Body of pancreas (tissue), 4 donors: Measurements from ENCODE around the gene PHF24. TPM values are rescaled to one million over a fixed set of nuclear protein-coding genes. Genes with fewer than 3 reads are reported as not detected.

Source experiments
- ATAC-seq: fragments of 150-250 bp; one replicate; pipeline ENCODE4 v1.9.1; 2016
- DNase-seq, 4 donors: peaks; one replicate each; pipeline ENCODE4 v3.0.0-alpha.2; 2019
- H3K27ac ChIP-seq, 4 donors: fragments of 200-600 bp; sonication (generic); 1 replicate in 3 of 4; 2 replicates in 1 of 4; pipeline versions ENCODE4 v1.5.1 to v1.6.1; 2016 to 2019; ENCODE audit warnings: mild to moderate bottlenecking in 1 of 4, mixed read lengths in 1 of 4, moderate library complexity in 1 of 4
- H3K27me3 ChIP-seq, 2 donors: fragments of 200-600 bp; sonication (generic); one replicate each; pipeline ENCODE4 v1.6.0; 2016; ENCODE audit warnings: mild to moderate bottlenecking in 1 of 2
- H3K36me3 ChIP-seq, 2 donors: fragments of 200-600 bp; sonication (generic); replicated peaks in 1 of 2; 2 replicates each; pipeline ENCODE4 v1.5.1; 2016; ENCODE audit warnings: low read depth in 2 of 2; ENCODE audit not compliant: insufficient read depth in 1 of 2
- H3K4me1 ChIP-seq: fragments of 200-600 bp; sonication (generic); one replicate; pipeline ENCODE4 v1.6.0; 2016
- H3K4me3 ChIP-seq, 2 donors: fragments of 200-600 bp; sonication (generic); 1 replicate in 1 of 2; 2 replicates in 1 of 2; pipeline ENCODE4 v1.5.1; 2016 to 2019
- H3K9me3 ChIP-seq, 3 donors: fragments of 200-600 bp; sonication (generic); 1 replicate in 2 of 3; 2 replicates in 1 of 3; pipeline ENCODE4 v1.5.1; 2016
- POLR2A ChIP-seq, 3 donors: fragments of 450-650 bp; IDR thresholded peaks; one replicate each; pipeline ENCODE4 v1.6.1; 2016; ENCODE audit warnings: antibody characterized with exemption in 3 of 3, mild to moderate bottlenecking in 2 of 3
- WGBS, 2 donors: methylation state at CpG; one replicate each; pipeline ENCODE4 v1.1.5; 2017; 5-methylcytosine and 5-hydroxymethylcytosine counted together
- intact Hi-C: fragments of 100-400 bp; cut with DNase I; formaldehyde crosslinking; loops from one replicate; pipeline ENCODE4 v1.15.1; 2023
- total RNA-seq, 2 donors: library from RNA; depleted of rRNA; stranded (reverse); fragments of >200 nt; gene quantifications; one replicate each; pipeline ENCODE4 v1.1.0, GENCODE V29; 2016
- TF ChIP-seq, protein P1 (sequence below), 7 experiments: fragments of 450-650 bp in 4 of 7; fragments of 200-600 bp in 3 of 7; sonication (generic) in 3 of 7; IDR thresholded peaks; one replicate each; pipeline ENCODE4 v1.5.1; 2016 to 2019; ENCODE audit warnings: antibody characterized with exemption in 7 of 7

PHF24 gene
- total RNA-seq, 2 donors from 2014 or later, result 0.26 TPM; not detected in 1

DNA sequence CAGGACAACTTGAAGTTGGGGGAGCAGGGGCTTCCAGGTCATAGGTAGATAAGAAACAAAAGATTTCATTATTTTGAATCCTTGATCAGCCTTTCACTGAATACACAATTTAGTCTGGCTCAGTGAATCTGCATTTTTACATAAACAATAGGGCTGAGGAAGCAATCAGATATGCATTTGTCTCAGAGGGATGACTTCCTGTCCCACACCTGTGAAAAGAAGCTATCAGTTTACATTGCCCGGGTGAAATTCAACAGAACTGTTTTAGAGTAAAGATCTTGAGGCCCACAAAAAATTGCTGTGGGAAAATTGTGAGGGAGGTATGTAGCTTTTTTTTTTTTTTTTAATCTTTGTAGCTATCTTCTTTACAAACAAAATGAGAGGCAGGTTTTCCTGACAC is 69.8 kb downstream of the PHF24 start:
- H3K4me3 ChIP-seq, result no peak overlapping the region
- WGBS, 2 donors, result 19 to 42% methylated on average over 1 of the region's 1 CpG
- ATAC-seq, result no peak
- no peaks in the 10 kb centered on the region for H3K27me3 ChIP-seq
- H3K4me1 ChIP-seq, result no peaks in the 10 kb centered on the region
- peaks cover 0 to 2% of the 10 kb centered on the region in 2 donors for H3K36me3 ChIP-seq
- no peaks in the 10 kb centered on the region for H3K9me3 ChIP-seq
- DNase-seq, result no peak
- intact Hi-C loops, result no loop called here
- TF ChIP-seq POLR2A (IDR thresholded peaks at IDR 0.05), result no peak
- H3K27ac ChIP-seq, result no peak overlapping the region

DNA sequence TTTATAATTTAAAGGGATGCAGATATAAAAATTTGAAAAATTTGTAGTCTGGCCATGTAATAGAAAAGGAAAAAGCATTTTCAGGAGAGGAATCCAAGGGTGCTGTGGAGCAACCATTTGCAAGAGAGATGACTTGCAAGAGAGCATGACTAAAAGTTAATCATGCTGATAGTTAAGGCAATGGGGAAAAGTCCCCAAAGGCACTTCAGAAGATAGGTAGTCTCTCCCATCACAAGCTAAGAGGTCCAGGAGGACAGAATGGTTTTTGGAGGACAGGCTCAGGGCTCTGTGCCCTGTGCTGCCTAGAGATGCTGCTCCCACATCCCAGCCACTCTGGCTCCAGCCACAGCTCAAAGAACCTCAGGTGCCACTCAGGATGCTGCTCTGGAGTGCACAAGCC is 70.3 kb downstream of the PHF24 start:
- H3K4me3 ChIP-seq, result no peak overlapping the region
- peaks cover 0 to 2% of the 10 kb centered on the region in 2 donors for H3K36me3 ChIP-seq
- no peak overlapping the region for H3K27ac ChIP-seq
- TF ChIP-seq, protein P1, sequence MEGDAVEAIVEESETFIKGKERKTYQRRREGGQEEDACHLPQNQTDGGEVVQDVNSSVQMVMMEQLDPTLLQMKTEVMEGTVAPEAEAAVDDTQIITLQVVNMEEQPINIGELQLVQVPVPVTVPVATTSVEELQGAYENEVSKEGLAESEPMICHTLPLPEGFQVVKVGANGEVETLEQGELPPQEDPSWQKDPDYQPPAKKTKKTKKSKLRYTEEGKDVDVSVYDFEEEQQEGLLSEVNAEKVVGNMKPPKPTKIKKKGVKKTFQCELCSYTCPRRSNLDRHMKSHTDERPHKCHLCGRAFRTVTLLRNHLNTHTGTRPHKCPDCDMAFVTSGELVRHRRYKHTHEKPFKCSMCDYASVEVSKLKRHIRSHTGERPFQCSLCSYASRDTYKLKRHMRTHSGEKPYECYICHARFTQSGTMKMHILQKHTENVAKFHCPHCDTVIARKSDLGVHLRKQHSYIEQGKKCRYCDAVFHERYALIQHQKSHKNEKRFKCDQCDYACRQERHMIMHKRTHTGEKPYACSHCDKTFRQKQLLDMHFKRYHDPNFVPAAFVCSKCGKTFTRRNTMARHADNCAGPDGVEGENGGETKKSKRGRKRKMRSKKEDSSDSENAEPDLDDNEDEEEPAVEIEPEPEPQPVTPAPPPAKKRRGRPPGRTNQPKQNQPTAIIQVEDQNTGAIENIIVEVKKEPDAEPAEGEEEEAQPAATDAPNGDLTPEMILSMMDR (IDR thresholded peaks at IDR 0.05), result no peak
- TF ChIP-seq POLR2A (IDR thresholded peaks at IDR 0.05), result no peak
- H3K9me3 ChIP-seq, result no peaks in the 10 kb centered on the region
- intact Hi-C loops, result no loop called here
- ATAC-seq (no peak), DNase-seq (no peak)
- H3K27me3 ChIP-seq, result no peaks in the 10 kb centered on the region
- no peaks in the 10 kb centered on the region for H3K4me1 ChIP-seq

DNA sequence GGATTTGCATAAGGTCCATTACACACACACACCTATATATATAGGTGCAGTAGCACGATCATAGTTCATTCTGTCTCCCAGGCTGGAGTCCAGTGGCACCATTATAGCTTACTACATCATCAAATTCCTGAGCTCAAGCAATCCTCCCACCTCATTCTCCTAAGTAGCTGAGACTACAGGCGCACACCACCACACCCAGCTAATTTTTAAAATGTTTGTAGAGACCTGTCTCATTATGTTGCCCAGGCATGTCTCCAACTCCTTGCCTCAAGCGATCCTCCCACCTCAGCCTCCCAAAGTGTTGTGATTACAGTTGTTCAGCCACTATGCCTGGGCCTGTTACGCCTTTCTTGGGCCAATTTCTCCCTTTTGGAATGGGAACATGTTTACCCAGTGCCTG is 71.2 kb downstream of the PHF24 start:
- Histone ChIP-seq H3K36me3 (no peaks in the 10 kb centered on the region), H3K27ac (no peak overlapping the region), H3K4me3 (no peak overlapping the region), H3K4me1 (no peaks in the 10 kb centered on the region), H3K9me3 (no peaks in the 10 kb centered on the region), H3K27me3 (no peaks in the 10 kb centered on the region)
- TF ChIP-seq POLR2A (IDR thresholded peaks at IDR 0.05), result no peak
- TF ChIP-seq, protein P1 (IDR thresholded peaks at IDR 0.05), result no peak
- ATAC-seq (no peak), DNase-seq (no peak)
- WGBS, 2 donors, result 71 to 94% methylated on average over 4 of the region's 4 CpGs
- intact Hi-C loops, result no loop called here

DNA sequence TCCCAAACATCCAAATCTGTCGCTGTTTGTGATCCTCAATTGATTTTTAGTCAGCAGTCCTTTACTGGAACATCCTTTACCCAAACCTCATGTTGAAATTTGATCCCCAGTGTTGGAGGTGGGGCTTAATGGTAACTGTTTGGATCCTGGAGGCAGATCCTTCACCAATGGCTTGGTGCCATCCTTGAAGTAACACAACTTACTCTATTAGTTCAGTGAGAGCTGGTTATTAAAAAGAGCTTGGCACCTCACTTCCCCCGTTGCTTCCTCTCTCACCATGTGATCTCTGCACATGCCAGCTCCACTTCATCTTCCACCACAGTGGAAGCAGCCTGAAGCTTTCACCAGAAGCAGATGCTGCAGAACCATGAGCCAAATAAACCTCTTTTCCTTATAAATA is 71.8 kb downstream of the PHF24 start:
- H3K4me1 ChIP-seq, result no peaks in the 10 kb centered on the region
- DNase-seq (no peak), ATAC-seq (no peak)
- no peaks in the 10 kb centered on the region for H3K27me3 ChIP-seq
- H3K36me3 ChIP-seq, result no peaks in the 10 kb centered on the region
- WGBS, 2 donors, result 89 to 93% methylated on average over 2 of the region's 2 CpGs
- no peak overlapping the region for H3K4me3 ChIP-seq
- no peaks in the 10 kb centered on the region for H3K9me3 ChIP-seq
- no peak overlapping the region for H3K27ac ChIP-seq
- intact Hi-C loops, result no loop called here
- TF ChIP-seq, protein P1 (IDR thresholded peaks at IDR 0.05), result no peak
- TF ChIP-seq POLR2A (IDR thresholded peaks at IDR 0.05), result no peak

Other genes starting within 250 kb of the PHF24 start
- 10 to 100 TPM; 32.6 to 40.2 TPM for gene CCL21, start 248.1 kb upstream of the PHF24 start, total RNA-seq
- gene DNAJB5, start 31.5 kb downstream of the PHF24 start, total RNA-seq, result 1 to 10 TPM; 5.3 to 5.7 TPM
- gene VCP, start 114.3 kb downstream of the PHF24 start, total RNA-seq, result 100 to 1,000 TPM in 1 of 2 donors, 10 to 100 TPM in 1; 63.6 to 118 TPM
- 10 to 100 TPM in 1 of 2 donors, 1 to 10 TPM in 1; 6.0 to 29.3 TPM for gene FANCG, start 121.7 kb downstream of the PHF24 start, total RNA-seq
- gene PIGO, start 138.3 kb downstream of the PHF24 start, total RNA-seq, result 10 to 100 TPM; 12.5 to 15.0 TPM
- 10 to 100 TPM; 38.9 to 43.6 TPM for gene STOML2, start 144.8 kb downstream of the PHF24 start, total RNA-seq
- gene ATOSB, start 157.6 kb downstream of the PHF24 start, total RNA-seq, result 1 to 10 TPM; 2.3 to 6.6 TPM
- 10 to 100 TPM; 20.2 to 29.3 TPM for gene UNC13B, start 203.7 kb downstream of the PHF24 start, total RNA-seq